GM12874 (cell line): ENCODE measurements around the gene ETV3.

ENCODE experiments used
- TF ChIP-seq, protein P1 (sequence below): IDR thresholded peaks from 2 replicates; pipeline ENCODE4 v1.5.1; 2011; ENCODE audit warnings: low read depth, mild to moderate bottlenecking, control low read depth, low read length, moderate library complexity; ENCODE audit not compliant: insufficient read depth

Gene ETV3

GRCh38 chr1:157108448-157108847 is 29.7 kb downstream of the ETV3 start:
- TF ChIP-seq, protein P1, sequence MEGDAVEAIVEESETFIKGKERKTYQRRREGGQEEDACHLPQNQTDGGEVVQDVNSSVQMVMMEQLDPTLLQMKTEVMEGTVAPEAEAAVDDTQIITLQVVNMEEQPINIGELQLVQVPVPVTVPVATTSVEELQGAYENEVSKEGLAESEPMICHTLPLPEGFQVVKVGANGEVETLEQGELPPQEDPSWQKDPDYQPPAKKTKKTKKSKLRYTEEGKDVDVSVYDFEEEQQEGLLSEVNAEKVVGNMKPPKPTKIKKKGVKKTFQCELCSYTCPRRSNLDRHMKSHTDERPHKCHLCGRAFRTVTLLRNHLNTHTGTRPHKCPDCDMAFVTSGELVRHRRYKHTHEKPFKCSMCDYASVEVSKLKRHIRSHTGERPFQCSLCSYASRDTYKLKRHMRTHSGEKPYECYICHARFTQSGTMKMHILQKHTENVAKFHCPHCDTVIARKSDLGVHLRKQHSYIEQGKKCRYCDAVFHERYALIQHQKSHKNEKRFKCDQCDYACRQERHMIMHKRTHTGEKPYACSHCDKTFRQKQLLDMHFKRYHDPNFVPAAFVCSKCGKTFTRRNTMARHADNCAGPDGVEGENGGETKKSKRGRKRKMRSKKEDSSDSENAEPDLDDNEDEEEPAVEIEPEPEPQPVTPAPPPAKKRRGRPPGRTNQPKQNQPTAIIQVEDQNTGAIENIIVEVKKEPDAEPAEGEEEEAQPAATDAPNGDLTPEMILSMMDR: no peak

DNA sequence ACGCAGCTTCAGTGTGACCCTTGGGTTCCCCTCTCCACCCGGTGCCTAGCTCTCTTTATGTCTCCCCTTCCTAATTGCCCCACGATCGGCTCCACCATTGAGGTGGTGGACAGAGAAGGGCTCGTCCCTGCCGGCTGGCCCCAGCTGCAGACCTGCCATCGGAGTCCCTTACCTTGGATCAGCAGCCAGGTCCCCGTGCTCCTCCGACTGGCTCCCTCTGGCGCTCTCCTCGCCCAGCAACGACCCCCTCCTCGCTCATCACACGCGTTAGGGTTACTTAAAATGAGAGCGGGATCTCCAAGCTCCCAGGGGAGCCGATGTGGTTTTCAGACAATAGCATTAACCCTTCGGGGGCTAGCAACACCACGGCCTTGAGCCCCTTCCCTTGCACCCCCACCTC is 30.5 kb downstream of the ETV3 start:
- TF ChIP-seq, protein P1: no peak

GRCh38 chr1:157106813-157107189 is 31.4 kb downstream of the ETV3 start:
- TF ChIP-seq, protein P1: no peak

DNA sequence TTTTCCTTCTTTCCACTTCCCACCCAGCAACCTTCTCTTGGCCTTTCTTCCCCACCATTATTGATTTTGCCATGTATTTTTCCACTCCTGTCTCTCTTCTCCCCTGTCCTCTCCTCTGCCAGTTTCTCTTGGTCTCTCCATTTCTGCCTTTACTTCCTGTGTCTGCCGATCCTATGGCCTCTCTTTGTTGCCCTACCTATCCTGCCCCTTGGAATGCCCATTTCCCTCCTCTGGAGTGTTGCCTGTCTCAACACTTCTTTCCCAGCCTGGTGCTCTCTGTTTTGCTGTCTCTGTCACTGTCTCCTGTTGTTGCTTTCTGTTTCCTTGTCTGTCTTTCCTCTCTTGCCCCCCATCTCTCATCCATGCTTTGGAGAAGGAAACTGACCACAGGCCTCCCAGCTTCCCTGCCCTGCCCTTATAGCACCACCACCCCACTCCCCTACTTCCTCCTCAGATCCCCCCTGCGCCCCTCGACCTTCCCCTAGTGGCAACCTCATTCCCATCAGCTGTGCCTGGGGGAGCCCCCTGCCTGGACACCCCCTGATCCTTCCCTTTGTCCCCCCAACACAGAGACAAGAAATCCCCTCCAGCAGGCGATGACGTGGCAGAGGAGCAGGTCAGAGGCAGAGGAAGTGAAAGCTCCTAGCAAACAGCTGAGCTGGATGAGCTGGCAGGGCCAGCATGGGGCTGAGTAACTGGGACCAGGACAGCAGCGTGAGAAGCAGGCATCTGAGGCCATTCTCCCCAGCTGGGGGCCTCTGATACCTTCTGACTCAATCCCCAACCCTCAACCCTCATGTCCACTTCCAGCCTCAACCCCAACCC is 32.0 kb downstream of the ETV3 start:
- TF ChIP-seq, protein P1: no peak

DNA sequence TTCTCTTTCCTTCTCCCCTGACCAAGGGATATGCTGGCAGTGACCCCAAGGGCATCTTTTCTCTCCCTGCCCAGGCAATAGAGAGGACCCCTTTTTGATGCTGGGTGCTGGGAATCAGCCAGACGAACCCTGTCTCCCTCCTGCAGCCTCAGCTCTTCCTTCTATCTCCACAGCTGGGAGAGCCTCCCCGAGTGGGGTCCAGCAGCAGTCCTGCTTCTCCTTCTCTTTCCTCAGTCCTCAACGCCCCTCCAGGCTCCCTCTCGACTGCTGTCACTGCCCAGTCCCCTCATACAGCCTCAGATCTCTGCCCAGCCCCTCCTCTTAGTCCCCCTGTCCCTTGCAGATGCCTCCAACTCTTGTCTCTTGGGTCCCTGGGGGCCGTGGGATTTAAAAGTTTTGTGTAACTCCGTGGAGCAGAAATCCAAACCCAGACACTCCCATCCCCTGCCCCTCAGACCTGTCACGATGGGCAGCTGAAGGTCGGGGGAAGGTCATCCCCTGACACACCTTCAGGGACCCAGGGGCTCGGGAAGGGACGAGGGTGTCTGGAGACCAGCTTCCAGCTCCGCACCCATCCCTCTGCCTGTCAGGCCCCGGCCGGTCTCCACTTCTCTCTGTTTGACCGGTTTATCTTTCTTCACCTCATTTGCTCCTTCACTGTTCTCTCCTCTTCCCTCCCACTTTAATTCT is 32.8 kb downstream of the ETV3 start:
- TF ChIP-seq, protein P1: no peak

GRCh38 chr1:157104598-157105293 is 33.4 kb downstream of the ETV3 start:
- TF ChIP-seq, protein P1: no peak

- TF ChIP-seq, protein P1: no peak
These were observed 34.9 kb downstream of the ETV3 start for GRCh38 chr1:157103268-157103667.
